Mucosa of descending colon (tissue), 3 donors: Measurements from ENCODE around the gene TYROBP. TPM values are rescaled to one million over a fixed set of nuclear protein-coding genes. Genes with fewer than 3 reads are reported as not detected.

Source experiments
- ATAC-seq: fragments of 200-7000 bp; cut with Tn5 transposase; one replicate; pipeline ENCODE4 v1.9.1; 2020; ENCODE audit warnings: mild to moderate bottlenecking, moderate library complexity
- DNase-seq, 3 donors: peaks; one replicate each; pipeline ENCODE4 v3.0.0-alpha.2; 2020
- H3K36me3 ChIP-seq: fragments of 200-600 bp; one replicate; pipeline ENCODE4 v1.8.0; 2021; ENCODE audit warnings: low read depth, mild to moderate bottlenecking
- H3K4me1 ChIP-seq: fragments of 200-600 bp; one replicate; pipeline ENCODE4 v1.8.0; 2021; ENCODE audit warnings: low read depth, mild to moderate bottlenecking
- H3K4me3 ChIP-seq: fragments of 200-600 bp; one replicate; pipeline ENCODE4 v1.8.0; 2021; ENCODE audit warnings: mild to moderate bottlenecking
- H3K9me3 ChIP-seq: fragments of 200-600 bp; one replicate; pipeline ENCODE4 v1.8.0; 2021; ENCODE audit warnings: mild to moderate bottlenecking
- CTCF ChIP-seq: fragments of 200-600 bp; IDR thresholded peaks from one replicate; pipeline ENCODE4 v1.8.0; 2022; ENCODE audit warnings: antibody characterized with exemption, mild to moderate bottlenecking
- intact Hi-C, 2 donors: fragments of 100-400 bp; cut with DNase I in 1 of 2; cut with micrococcal nuclease in 1 of 2; formaldehyde crosslinking; loops; one replicate each; pipeline versions ENCODE4 v1.11.0 to v1.11.1; 2022; cut with DNase I, micrococcal nuclease
- total RNA-seq, 3 donors: library from RNA; stranded (reverse); fragmentation: NEBNext Ultra II Directional in 2 of 3; extraction: Animal tissue kit (Norgen Biotek cat#: 25700) in 2 of 3; gene quantifications; one replicate each; pipeline versions ENCODE4 v1.2.1 to v1.2.4, GENCODE V29; 2021 to 2023
- donor health status: DM: no; HTN: no; CAD: no; lungs with moderate emphysema.
- donor health status: DM: no; HTN: no; CAD: no.
- donor health status: DM: no; HTN: yes; CAD: no.

TYROBP gene
- total RNA-seq, 3 donors from 2014 or later: 15.7 to 50.2 (median 45.0) TPM

- intact Hi-C loops: no loop called here
- Histone ChIP-seq H3K9me3 (no peaks in the 10 kb centered on the region), H3K4me1 (peaks cover 7% of the 10 kb centered on the region), H3K4me3 (no peak overlapping the region), H3K36me3 (no peaks in the 10 kb centered on the region)
- TF ChIP-seq CTCF: no peak
- ATAC-seq: no peak
- no peak for DNase-seq
These were observed 20.4 kb upstream of the TYROBP start for GRCh38 chr19:35928507-35928906.

GRCh38 chr19:35925501-35925900 lies 17.4 kb upstream of the TYROBP start:
- DNase-seq: no peak
- Histone ChIP-seq H3K36me3 (no peaks in the 10 kb centered on the region), H3K9me3 (no peaks in the 10 kb centered on the region), H3K4me1 (no peaks in the 10 kb centered on the region), H3K4me3 (no peak overlapping the region)
- TF ChIP-seq CTCF: no peak
- intact Hi-C loops: no loop called here
- no peak for ATAC-seq

- Histone ChIP-seq H3K4me1 (no peaks in the 10 kb centered on the region), H3K4me3 (no peak overlapping the region), H3K36me3 (no peaks in the 10 kb centered on the region), H3K9me3 (no peaks in the 10 kb centered on the region)
- DNase-seq (no peak), ATAC-seq (no peak)
- no peak for TF ChIP-seq CTCF
- intact Hi-C loops: no loop called here
These were observed 12.9 kb upstream of the TYROBP start for GRCh38 chr19:35921012-35921411.

- Histone ChIP-seq H3K4me1 (no peaks in the 10 kb centered on the region), H3K9me3 (no peaks in the 10 kb centered on the region), H3K4me3 (no peak overlapping the region), H3K36me3 (no peaks in the 10 kb centered on the region)
- intact Hi-C loops: no loop called here
- ATAC-seq (no peak), DNase-seq (no peak)
- TF ChIP-seq CTCF: no peak
These were observed 11.2 kb upstream of the TYROBP start for GRCh38 chr19:35919306-35919705.

GRCh38 chr19:35915443-35915842 lies 7.3 kb upstream of the TYROBP start:
- Histone ChIP-seq H3K4me3 (no peak overlapping the region), H3K9me3 (no peaks in the 10 kb centered on the region), H3K4me1 (no peaks in the 10 kb centered on the region), H3K36me3 (no peaks in the 10 kb centered on the region)
- ATAC-seq (no peak), DNase-seq (no peak)
- intact Hi-C loops: no loop called here
- no peak for TF ChIP-seq CTCF

GRCh38 chr19:35913589-35913988 lies 5.5 kb upstream of the TYROBP start:
- DNase-seq (no peak), ATAC-seq (no peak)
- Histone ChIP-seq H3K4me3 (no peak overlapping the region), H3K9me3 (no peaks in the 10 kb centered on the region), H3K4me1 (no peaks in the 10 kb centered on the region), H3K36me3 (no peaks in the 10 kb centered on the region)
- intact Hi-C loops: no loop called here
- TF ChIP-seq CTCF: no peak
